ENCODE data around the gene AOPEP.

AOPEP gene

DNA sequence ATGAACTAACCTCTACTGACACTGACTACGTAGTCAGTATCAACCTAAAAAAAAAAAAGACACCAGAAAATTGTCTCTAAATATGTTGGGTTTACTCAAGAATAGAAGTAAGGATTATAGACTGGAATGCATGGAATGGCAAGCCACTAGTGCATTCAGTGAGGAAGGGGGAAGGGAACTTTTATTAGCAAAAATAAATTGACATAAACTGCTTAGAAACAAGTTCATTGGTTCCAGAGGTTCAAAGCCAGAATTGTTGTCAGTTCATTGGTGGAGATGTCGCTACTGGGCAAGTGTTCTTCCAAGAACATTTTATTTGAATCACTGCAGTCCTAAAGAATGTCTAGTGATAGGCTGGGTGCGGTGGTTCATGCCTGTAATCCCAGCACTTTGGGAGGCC lies 26.1 kb upstream of the AOPEP start:
- H3K27ac Mint-ChIP-seq: no peak overlapping the region
- H3K9me3 Mint-ChIP-seq: no peaks in the 10 kb centered on the region
- H3K4me1 Mint-ChIP-seq: no peaks in the 10 kb centered on the region
- H3K36me3 Mint-ChIP-seq: no peaks in the 10 kb centered on the region
- no peak for DNase-seq (ENCODE audit: low spot score in 2 of 2)
- no peak overlapping the region for H3K4me3 Mint-ChIP-seq
- no peak for ATAC-seq

DNA sequence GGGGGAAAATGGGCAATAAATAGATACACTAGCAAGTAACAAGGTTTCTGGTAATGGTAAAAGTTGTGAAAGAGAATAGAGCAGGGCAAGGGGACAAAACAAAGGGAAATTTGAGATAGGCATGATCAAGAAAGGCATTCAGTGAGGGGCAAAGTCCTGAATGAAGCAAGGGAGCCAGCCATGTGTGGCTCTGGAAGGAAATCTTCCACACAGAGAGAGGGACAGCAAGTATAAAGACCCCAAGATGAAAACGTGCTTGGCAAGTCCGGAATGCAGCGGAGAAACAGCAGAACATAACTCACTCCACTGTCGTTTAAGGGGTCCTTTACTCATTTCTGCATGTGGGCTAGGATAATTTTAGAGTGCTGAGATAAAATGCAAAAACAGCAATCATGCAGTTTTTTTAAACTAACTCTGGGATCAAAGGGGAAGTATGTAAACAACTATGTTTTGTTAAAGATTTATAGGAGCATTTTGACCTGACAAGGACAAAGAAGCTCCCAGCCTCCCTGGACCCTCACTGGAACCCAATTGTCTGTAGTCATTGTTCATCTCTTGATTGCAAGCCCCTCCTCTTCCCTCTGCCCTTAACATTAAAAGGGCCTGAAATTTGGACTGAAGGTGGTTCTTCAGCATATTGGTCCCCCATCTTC lies 22.9 kb upstream of the AOPEP start:
- H3K9me3 Mint-ChIP-seq: no peaks in the 10 kb centered on the region
- no peak overlapping the region for H3K27ac Mint-ChIP-seq
- ATAC-seq (no peak), DNase-seq (ENCODE audit: low spot score in 2 of 2) (no peak)
- no peak overlapping the region for H3K4me3 Mint-ChIP-seq
- H3K36me3 Mint-ChIP-seq: no peaks in the 10 kb centered on the region
- H3K4me1 Mint-ChIP-seq: no peaks in the 10 kb centered on the region

DNA sequence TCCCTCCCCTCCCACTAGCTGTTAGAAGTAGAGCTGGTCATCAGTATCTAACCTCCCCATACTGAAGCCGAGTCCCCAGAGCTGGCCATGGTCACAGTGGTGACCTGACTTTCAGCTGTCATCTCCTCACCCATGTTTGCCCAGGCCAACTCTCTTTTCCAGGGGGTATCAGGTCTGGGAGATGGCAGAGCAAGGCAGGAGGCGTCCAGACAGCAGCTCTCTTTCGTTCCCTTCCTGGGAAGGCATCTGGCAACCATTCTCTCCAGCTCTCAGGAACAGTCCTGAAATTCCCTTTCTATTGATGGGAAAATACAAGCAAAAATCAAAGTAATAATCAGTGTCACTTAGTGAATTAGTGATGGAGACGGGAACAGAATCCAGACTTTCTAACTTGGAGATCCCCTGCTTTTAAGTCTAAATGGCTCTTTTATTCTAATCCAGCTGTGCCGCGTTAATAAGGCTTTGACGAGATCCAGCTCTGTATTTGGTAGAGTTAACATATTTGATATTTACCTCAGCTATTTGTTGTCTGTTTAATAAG lies 21.3 kb upstream of the AOPEP start:
- Mint-ChIP-seq H3K27ac (no peak overlapping the region), H3K4me1 (no peaks in the 10 kb centered on the region), H3K36me3 (no peaks in the 10 kb centered on the region)

DNA sequence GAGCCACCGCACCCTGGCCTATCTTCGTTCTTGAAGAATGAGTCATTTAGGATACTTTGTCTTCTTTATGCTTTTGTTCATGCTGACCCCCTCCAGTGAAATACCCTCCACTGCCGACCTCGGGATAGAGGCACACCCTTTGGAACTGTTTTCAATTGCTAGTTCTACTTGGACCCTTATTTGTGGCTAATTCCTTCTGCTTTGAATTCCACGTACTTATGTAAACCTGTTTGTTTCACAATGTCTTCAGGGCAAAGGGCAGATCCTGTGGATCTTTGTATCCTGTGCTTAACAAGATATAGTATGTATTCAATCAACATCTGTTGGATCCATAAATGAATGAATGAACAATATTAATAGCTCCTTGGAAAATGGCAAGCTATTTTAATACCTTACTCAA lies 19.6 kb upstream of the AOPEP start:
- Mint-ChIP-seq H3K27ac (no peak overlapping the region), H3K4me3 (no peak overlapping the region), H3K36me3 (no peaks in the 10 kb centered on the region), H3K4me1 (no peaks in the 10 kb centered on the region), H3K9me3 (no peaks in the 10 kb centered on the region)
- DNase-seq (ENCODE audit: low spot score in 2 of 2) (no peak), ATAC-seq (no peak)

More for the DNA sequence above, 21.3 kb upstream of the AOPEP start:
- ATAC-seq (no peak), DNase-seq (ENCODE audit: low spot score in 2 of 2) (no peak)
- Mint-ChIP-seq H3K9me3 (no peaks in the 10 kb centered on the region), H3K4me3 (no peak overlapping the region)

DNA sequence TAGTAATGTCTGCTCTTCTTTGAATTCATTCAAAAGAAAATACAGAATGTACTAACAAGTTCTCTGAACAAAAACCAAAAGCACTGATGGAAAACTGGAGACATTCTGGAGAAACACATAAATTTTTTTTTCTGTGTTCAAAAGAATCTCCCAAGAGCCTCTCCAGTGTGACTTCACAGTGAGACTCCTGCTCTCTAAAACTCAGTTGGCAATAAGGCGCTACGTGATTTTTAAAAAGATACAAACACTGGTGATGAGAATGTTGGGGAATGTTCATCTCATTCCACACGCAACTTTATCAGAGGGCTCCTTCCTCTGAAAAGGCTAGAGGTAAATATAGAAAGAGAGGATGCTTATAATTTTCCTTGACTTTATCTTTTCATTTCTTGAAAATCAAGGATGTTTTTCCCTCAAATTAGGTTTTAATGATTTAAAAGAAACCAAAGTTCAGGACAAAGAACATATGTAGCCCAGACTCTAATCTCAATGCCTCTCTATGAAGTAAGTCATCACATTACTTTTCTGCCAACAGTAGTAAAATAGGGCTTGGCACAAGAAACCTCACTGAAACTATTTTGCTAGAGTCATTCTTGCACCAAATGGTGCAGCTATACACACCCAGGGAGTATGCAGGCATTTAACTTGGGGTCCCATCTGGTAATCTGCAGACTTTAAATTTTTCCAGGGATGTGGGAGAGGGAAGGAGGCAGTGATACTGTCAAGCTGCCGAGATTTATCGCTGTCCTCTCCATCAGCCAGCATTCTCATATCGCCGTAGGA lies 12.9 kb upstream of the AOPEP start:
- Mint-ChIP-seq H3K27ac (no peak overlapping the region), H3K4me1 (no peaks in the 10 kb centered on the region), H3K4me3 (no peak overlapping the region), H3K9me3 (no peaks in the 10 kb centered on the region), H3K36me3 (no peaks in the 10 kb centered on the region)
- no peak for DNase-seq (ENCODE audit: low spot score in 2 of 2)
- ATAC-seq: no peak

DNA sequence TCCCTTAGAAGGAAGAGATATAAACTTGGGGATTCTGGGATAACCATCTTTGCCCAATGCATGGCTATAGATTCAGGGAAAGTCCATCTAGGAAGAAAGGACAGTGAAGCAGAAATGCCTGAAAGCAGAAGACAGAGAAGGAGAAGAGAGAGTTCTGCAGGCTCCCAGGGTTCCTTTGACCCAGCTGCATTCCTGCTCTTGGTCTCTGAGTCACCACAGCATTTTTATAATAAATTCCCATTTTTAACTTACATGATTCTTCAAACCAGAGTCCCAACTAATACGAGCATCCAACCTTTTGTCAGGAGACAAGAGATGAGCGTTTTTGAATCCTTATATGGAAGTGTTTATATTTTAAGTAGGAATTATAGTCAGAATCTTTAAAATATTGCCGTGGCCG lies 12.0 kb upstream of the AOPEP start:
- H3K9me3 Mint-ChIP-seq: no peaks in the 10 kb centered on the region
- ATAC-seq (no peak), DNase-seq (ENCODE audit: low spot score in 2 of 2) (no peak)
- no peaks in the 10 kb centered on the region for H3K4me1 Mint-ChIP-seq
- no peak overlapping the region for H3K27ac Mint-ChIP-seq
- H3K4me3 Mint-ChIP-seq: no peak overlapping the region
- no peaks in the 10 kb centered on the region for H3K36me3 Mint-ChIP-seq

DNA sequence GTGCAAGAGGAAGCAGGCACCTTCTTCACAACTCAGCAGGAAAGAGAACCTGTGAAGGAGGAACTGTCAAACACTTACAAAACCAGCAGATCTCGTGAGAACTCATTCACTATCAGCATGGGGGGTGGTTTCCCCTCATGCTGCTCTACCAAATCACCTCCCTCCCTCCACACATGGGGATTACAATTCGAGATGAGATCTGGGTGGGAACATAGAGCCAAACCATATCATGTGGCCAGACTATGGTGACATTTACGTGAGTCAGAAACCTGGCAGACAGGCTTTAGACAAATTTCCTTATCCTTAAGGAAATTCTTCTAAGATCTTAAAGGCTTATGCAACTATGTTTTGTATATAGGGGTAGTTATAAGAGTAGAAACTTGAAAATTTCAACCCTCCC lies 8.7 kb upstream of the AOPEP start:
- DNase-seq (ENCODE audit: low spot score in 2 of 2): no peak
- Mint-ChIP-seq H3K36me3 (no peaks in the 10 kb centered on the region), H3K4me1 (no peaks in the 10 kb centered on the region), H3K4me3 (no peak overlapping the region), H3K27ac (no peak overlapping the region), H3K9me3 (no peaks in the 10 kb centered on the region)
- ATAC-seq: no peak

DNA sequence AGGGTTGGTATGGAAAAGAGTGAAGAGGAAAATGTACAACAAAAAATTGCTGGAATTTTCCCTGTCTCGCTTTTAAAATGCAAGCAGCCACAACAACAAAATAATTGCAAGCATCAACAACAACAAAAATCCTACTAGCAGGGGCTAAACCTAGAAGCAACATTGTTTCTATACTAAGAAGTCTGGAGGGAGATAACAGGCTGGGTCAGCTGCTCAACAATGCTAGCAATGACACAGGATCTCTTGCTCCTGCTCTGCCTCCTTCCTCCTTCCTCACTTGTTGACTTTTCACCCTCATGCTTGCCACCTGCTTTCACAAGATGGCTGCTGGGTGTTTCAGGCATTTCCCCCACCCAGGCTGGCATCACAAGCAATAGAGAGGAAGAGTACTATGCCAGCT lies 7.6 kb upstream of the AOPEP start:
- ATAC-seq (no peak), DNase-seq (ENCODE audit: low spot score in 2 of 2) (no peak)
- Mint-ChIP-seq H3K27ac (no peak overlapping the region), H3K9me3 (no peaks in the 10 kb centered on the region), H3K36me3 (no peaks in the 10 kb centered on the region), H3K4me3 (no peak overlapping the region), H3K4me1 (no peaks in the 10 kb centered on the region)

DNA sequence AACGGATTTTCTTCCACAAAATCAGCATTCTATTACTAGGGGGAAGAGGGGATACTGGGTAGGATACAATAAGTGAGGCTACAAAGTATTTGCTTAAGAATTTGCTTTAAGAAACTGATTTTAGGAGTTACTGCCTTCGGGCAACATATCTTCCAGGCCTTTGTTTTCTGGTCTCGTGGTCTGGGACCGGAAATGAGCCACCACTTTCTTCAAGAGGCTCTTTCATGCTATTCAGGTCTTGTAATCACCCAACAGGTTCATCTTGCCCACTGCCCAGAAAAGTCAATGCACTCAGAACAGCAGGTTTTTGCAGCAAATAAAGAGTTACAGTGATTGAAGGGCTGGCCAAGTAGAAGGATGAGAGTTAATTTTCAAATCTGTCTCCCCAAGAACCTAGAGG lies 6.6 kb upstream of the AOPEP start:
- ATAC-seq: no peak
- Mint-ChIP-seq H3K4me1 (no peaks in the 10 kb centered on the region), H3K4me3 (no peak overlapping the region), H3K27ac (no peak overlapping the region), H3K9me3 (no peaks in the 10 kb centered on the region), H3K36me3 (no peaks in the 10 kb centered on the region)
- DNase-seq (ENCODE audit: low spot score in 2 of 2): no peak

DNA sequence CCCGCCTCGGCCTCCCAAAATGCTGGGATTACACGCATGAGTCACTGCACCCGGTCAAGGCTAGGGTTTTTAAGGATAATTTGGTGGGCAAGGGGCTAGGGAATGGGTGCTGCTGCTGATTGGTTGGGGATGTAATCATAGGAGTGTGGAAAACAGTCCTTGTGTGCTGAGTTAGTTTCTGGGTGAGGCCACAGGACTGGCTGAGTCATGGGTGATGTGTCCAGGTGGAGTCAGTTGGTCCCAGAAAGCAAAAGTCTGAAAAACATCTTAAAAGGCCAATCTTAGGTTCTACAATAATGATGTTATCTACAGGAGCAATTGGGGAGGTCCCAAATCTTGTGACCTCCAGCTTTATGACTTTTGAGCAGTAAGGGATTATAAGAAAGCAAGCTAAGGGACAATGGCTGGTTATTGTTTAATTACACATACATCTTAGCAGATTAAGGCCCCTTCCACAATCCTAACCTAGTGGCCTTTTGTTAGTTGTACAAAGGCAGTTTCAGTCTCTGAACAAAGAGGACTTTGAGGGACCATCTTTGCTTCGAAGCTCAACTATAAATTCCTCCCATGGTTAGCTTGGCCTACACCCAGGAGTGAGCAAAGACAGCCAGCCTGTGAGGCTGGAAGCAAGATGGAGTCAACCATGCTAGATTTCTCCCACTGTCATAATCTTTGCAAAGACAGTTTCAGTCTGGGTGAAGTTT lies 5.5 kb upstream of the AOPEP start:
- no peak for DNase-seq (ENCODE audit: low spot score in 2 of 2)
- no peaks in the 10 kb centered on the region for H3K9me3 Mint-ChIP-seq
- ATAC-seq: no peak
- H3K36me3 Mint-ChIP-seq: no peaks in the 10 kb centered on the region
- no peaks in the 10 kb centered on the region for H3K4me1 Mint-ChIP-seq
- H3K4me3 Mint-ChIP-seq: no peak overlapping the region
- H3K27ac Mint-ChIP-seq: no peak overlapping the region

DNA sequence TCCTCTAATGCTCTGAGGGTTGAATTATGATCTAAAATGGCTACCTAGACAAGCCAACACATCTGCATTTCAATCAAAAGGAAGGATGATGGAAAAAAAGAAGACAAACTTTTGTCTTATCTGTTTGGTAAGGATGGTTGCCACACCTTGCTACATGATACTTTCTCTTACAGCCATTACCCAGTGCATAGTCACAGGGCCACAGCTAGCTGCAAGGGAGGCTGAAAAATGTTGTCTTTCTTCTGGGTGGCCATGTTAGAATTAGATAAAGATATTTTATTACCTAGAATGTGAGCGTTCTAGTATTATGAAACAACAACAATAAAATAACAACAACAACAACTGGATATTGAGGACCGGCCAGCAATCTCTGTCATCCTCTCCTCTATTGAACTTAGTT lies 4.7 kb upstream of the AOPEP start:
- no peaks in the 10 kb centered on the region for H3K9me3 Mint-ChIP-seq
- no peak overlapping the region for H3K4me3 Mint-ChIP-seq
- peaks cover 4% of the 10 kb centered on the region for H3K36me3 Mint-ChIP-seq
- DNase-seq (ENCODE audit: low spot score in 2 of 2) (no peak), ATAC-seq (no peak)
- no peaks in the 10 kb centered on the region for H3K4me1 Mint-ChIP-seq
- no peak overlapping the region for H3K27ac Mint-ChIP-seq

DNA sequence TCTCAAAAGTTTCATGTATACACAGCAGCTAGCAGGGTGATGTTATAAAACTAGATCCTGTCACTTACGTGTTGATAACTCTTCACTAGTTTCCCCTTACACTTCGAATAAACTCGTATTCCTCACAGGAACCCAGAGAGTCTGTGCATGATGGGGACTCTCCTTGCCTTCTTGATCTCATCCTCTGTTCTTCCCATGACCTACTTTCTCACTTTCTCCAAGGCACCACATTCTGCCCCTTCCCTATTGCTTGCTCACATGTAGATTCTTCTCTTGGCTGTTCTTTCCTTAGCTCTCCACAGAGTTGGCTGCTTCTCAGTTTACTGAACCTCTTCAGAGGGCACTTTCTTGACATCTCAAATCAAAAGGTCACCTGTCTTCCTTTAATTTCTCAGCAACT lies 1.2 kb upstream of the AOPEP start:
- Mint-ChIP-seq H3K4me1 (no peaks in the 10 kb centered on the region), H3K27ac (no peak overlapping the region), H3K9me3 (no peaks in the 10 kb centered on the region), H3K36me3 (peaks cover 9% of the 10 kb centered on the region), H3K4me3 (no peak overlapping the region)
- ATAC-seq (no peak), DNase-seq (ENCODE audit: low spot score in 2 of 2) (no peak)

DNA sequence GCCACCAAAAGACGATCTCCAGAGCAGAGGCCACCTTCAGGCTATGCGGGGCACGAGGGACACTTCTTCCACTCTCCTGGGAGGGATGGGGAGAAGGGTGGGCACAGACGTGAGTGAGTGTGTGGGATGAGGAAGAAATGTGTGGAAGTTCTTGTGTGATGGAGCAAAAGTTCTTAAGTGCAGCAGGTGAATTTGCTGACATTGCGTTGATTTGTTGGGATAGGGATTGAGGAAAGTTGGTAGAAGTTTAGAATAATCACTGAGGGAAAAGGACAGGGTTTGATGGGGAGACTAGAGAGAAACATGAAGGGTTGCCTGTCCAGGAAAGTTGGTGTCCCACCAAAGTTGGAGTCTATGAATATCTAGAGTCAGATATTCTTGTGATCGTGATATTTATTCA lies 2.2 kb downstream of the AOPEP start:
- no peaks in the 10 kb centered on the region for H3K4me1 Mint-ChIP-seq
- H3K9me3 Mint-ChIP-seq: no peaks in the 10 kb centered on the region
- no peak overlapping the region for H3K4me3 Mint-ChIP-seq
- no peak for DNase-seq (ENCODE audit: low spot score in 2 of 2)
- no peak for ATAC-seq
- peaks cover 9% of the 10 kb centered on the region for H3K36me3 Mint-ChIP-seq
- H3K27ac Mint-ChIP-seq: no peak overlapping the region

DNA sequence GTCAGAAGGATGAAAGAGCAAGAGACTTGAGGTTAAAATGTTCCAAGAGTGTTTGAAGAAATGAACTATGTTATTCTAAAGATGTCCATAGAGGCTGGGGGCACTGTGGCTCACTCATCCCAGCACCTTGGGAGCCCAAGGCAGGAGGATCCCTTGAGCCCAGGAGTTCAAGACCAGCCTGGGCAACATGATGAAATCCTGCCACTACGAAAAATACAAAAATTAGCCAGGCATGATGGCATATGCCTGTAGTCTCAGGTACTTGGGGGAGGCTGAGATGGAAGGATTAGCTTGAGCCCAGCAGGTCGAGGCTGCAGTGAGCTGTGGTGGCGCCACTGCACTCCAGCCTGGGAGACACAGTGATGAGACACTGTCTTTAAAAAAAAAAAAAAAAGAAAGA lies 2.7 kb downstream of the AOPEP start:
- Mint-ChIP-seq H3K4me3 (no peak overlapping the region), H3K27ac (no peak overlapping the region), H3K9me3 (no peaks in the 10 kb centered on the region), H3K4me1 (no peaks in the 10 kb centered on the region), H3K36me3 (peaks cover 9% of the 10 kb centered on the region)
- DNase-seq (ENCODE audit: low spot score in 2 of 2) (no peak), ATAC-seq (no peak)

DNA sequence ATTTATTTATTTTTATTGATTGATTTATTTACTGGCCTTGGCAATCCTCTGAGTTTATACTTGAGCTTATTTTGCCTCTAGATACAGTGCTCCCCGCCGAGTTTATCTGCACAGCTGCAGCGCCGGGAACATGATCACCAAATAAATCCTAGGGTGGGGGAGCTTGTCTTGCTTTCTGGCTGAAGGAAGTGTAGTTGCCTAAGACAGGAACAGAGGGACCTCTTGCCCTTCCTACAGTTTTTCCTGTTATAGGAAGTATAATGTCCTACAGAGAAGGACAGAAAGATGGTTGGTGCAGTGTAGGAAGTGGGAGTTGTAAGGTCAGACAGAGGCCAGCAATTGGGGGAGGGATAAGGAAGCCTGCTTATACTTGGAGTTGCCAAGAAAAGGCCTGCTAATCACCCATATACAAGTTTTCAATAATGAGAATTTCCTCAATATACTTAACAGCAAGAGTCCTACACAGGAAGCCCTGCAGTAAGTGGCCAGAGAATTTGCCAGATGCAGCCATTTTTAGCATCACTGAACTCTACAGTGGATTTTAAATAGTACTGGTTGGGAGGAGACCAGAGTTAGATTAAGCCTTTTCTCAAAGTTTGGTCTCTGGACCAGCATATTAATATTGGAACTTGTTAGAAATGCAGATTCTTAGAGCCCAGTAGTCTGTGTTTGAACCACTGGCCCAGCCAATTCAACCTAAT lies 7.7 kb downstream of the AOPEP start:
- Mint-ChIP-seq H3K4me3 (no peak overlapping the region), H3K9me3 (no peaks in the 10 kb centered on the region), H3K27ac (no peak overlapping the region), H3K4me1 (no peaks in the 10 kb centered on the region), H3K36me3 (no peaks in the 10 kb centered on the region)
- no peak for DNase-seq (ENCODE audit: low spot score in 2 of 2)
- no peak for ATAC-seq
